K562 (cell line): ENCODE data around the gene SNX17. TPM values are rescaled to one million over a fixed set of nuclear protein-coding genes. Genes with fewer than 3 reads are reported as not detected.
A peak's percentile ranks its signal among the peaks of the same experiment; 100 is the strongest.

Experiments used
- CBX1 ChIP-seq: sonication (generic); IDR thresholded peaks from 2 replicates; pipeline ENCODE4 v1.6.1; 2016; ENCODE audit warnings: antibody characterized with exemption, low read depth, mild to moderate bottlenecking
- E2F3 ChIP-seq: fragments of 250-450 bp; sonication (Bioruptor Pico); IDR thresholded peaks from 2 replicates; pipeline ENCODE4 v1.4.0; 2020; ENCODE audit warnings: mild to moderate bottlenecking
- ESRRA ChIP-seq: fragments of 450-650 bp; IDR thresholded peaks from 2 replicates; pipeline ENCODE4 v1.6.1; 2014; ENCODE audit warnings: low read depth, mild to moderate bottlenecking, moderate library complexity, borderline replicate concordance
- GATAD2B ChIP-seq: fragments of 450-650 bp; IDR thresholded peaks from 2 replicates; pipeline ENCODE4 v1.6.1; 2017; ENCODE audit warnings: mild to moderate bottlenecking, borderline replicate concordance
- KDM1A ChIP-seq, 2 experiments: fragments of 450-650 bp; IDR thresholded peaks; 2 replicates each; pipeline ENCODE4 v1.6.1; 2016; ENCODE audit warnings: mild to moderate bottlenecking in 2 of 2
- MBD2 ChIP-seq: sonication (generic); IDR thresholded peaks from 2 replicates; pipeline ENCODE4 v1.6.1; 2016; ENCODE audit warnings: low read depth, borderline replicate concordance
- NR4A1 ChIP-seq, 2 experiments: fragments of 250-450 bp in 1 of 2; fragments of 450-650 bp in 1 of 2; sonication (Bioruptor Pico) in 1 of 2; IDR thresholded peaks; 2 replicates each; pipeline versions ENCODE4 v1.4.0 to v1.6.1; 2016 to 2020; ENCODE audit warnings: mild to moderate bottlenecking in 2 of 2, missing compliant biosample characterization in 1 of 2, missing genetic modification characterization in 1 of 2, moderate library complexity in 1 of 2
- PCBP1 ChIP-seq: fragments of 200-400 bp; formaldehyde crosslinking; IDR thresholded peaks from 2 replicates; pipeline ENCODE4 v1.6.1; 2018; ENCODE audit warnings: mild to moderate bottlenecking, low read depth, low read length; ENCODE audit not compliant: poor library complexity, severe bottlenecking
- POLR2H ChIP-seq: IDR thresholded peaks from 2 replicates; pipeline ENCODE4 v1.6.1; 2016; ENCODE audit warnings: missing genetic modification characterization, low read depth, mild to moderate bottlenecking, control low read depth, missing compliant biosample characterization, moderate library complexity
- STAG1 ChIP-seq: sonication (generic); formaldehyde crosslinking; IDR thresholded peaks from 2 replicates; pipeline ENCODE4 v1.5.0; 2020; ENCODE audit warnings: missing genetic modification reagents, borderline replicate concordance
- SUPT5H ChIP-seq: fragments of 450-650 bp; IDR thresholded peaks from 2 replicates; pipeline ENCODE4 v1.6.1; 2016
- TCF3 ChIP-seq: sonication (generic); formaldehyde crosslinking; IDR thresholded peaks from 2 replicates; pipeline ENCODE4 v1.4.0; 2020; ENCODE audit warnings: mild to moderate bottlenecking, missing genetic modification reagents
- ZBTB1 ChIP-seq: sonication (generic); formaldehyde crosslinking; IDR thresholded peaks from 2 replicates; pipeline ENCODE4 v1.8.1; 2023; ENCODE audit warnings: missing genetic modification reagents, low read depth, mild to moderate bottlenecking, borderline replicate concordance
- ZBTB17 ChIP-seq: fragments of 450-650 bp; formaldehyde crosslinking; IDR thresholded peaks from 2 replicates; pipeline ENCODE4 v1.4.0; 2020; ENCODE audit warnings: mild to moderate bottlenecking
- ZBTB33 ChIP-seq: sonication (generic); formaldehyde crosslinking; IDR thresholded peaks from 2 replicates; pipeline ENCODE4 v1.8.1; 2023; ENCODE audit warnings: mild to moderate bottlenecking, missing genetic modification reagents
- ZC3H11A ChIP-seq: IDR thresholded peaks from 2 replicates; pipeline ENCODE4 v1.6.1; 2012; ENCODE audit warnings: low read depth, low read length, improper control_type of control experiment
- ZKSCAN3 ChIP-seq: fragments of 250-450 bp; sonication (Bioruptor Pico); IDR thresholded peaks from 2 replicates; pipeline ENCODE4 v1.4.0; 2020
- ZNF124 ChIP-seq: sonication (generic); formaldehyde crosslinking; IDR thresholded peaks from 2 replicates; pipeline ENCODE4 v1.8.1; 2022; ENCODE audit warnings: missing genetic modification reagents
- ZNF24 ChIP-seq: fragments of 450-650 bp; IDR thresholded peaks from 2 replicates; pipeline ENCODE4 v1.6.1; 2016
- ZNF253 ChIP-seq: fragments of 250-450 bp; sonication (Bioruptor Pico); conservative IDR thresholded peaks from 2 replicates; pipeline ENCODE4 v1.6.1; 2021; ENCODE audit warnings: mild to moderate bottlenecking
- ZNF3 ChIP-seq: fragments of 250-450 bp; sonication (Bioruptor Pico); IDR thresholded peaks from 2 replicates; pipeline ENCODE4 v1.5.0; 2021; ENCODE audit warnings: mild to moderate bottlenecking, moderate library complexity
- ZNF644 ChIP-seq: fragments of 200-800 bp; sonication (Bioruptor generic); IDR thresholded peaks from 2 replicates; pipeline ENCODE4 v1.6.1; 2016; ENCODE audit warnings: low read depth, missing genetic modification characterization, missing compliant biosample characterization
- ZNF764 ChIP-seq: fragments of 250-450 bp; sonication (Bioruptor Pico); IDR thresholded peaks from 2 replicates; pipeline ENCODE4 v1.4.0; 2020; ENCODE audit warnings: low read depth, mild to moderate bottlenecking, moderate library complexity
- polyA plus RNA-seq, 8 experiments: library from polyadenylated mRNA; depleted of rRNA in 4 of 8; stranded (reverse) in 5 of 8; unstranded in 3 of 8; fragments of >200 nt; fragmentation: Nextera tagmentation in 2 of 8; fragmentation: Illumina TruSeq in 1 of 8; extraction: Ambion mirVana in 2 of 8; extraction: Trizol in 1 of 8; gene quantifications; 2 replicates each; pipeline versions ENCODE4 v1.2.1 to v1.2.3, GENCODE V29; 2011 to 2014; ENCODE audit warnings: inconsistent platforms in 1 of 8, missing spikeins in 1 of 8
- total RNA-seq, 7 experiments: library from RNA; depleted of rRNA in 6 of 7; stranded (reverse); fragments of >200 nt in 6 of 7; fragmentation: Illumina TruSeq in 2 of 7; extraction: Trizol in 2 of 7; gene quantifications; 2 replicates each; pipeline versions ENCODE4 v1.2.1 to v1.2.3, GENCODE V29; 2011 to 2021; ENCODE audit warnings: low replicate concordance in 1 of 7
- TF ChIP-seq, protein P1 (sequence below): fragments of 250-450 bp; sonication (Bioruptor Pico); IDR thresholded peaks from 2 replicates; pipeline ENCODE4 v1.5.0; 2020; ENCODE audit warnings: mild to moderate bottlenecking, borderline replicate concordance

Gene SNX17
- total and polyA plus RNA-seq, 9 of the 15 experiments (the other 6 are each of a cell fraction or from before 2014, with no cell fraction given), result 3.0 to 75.7 (median 54.6) TPM

DNA sequence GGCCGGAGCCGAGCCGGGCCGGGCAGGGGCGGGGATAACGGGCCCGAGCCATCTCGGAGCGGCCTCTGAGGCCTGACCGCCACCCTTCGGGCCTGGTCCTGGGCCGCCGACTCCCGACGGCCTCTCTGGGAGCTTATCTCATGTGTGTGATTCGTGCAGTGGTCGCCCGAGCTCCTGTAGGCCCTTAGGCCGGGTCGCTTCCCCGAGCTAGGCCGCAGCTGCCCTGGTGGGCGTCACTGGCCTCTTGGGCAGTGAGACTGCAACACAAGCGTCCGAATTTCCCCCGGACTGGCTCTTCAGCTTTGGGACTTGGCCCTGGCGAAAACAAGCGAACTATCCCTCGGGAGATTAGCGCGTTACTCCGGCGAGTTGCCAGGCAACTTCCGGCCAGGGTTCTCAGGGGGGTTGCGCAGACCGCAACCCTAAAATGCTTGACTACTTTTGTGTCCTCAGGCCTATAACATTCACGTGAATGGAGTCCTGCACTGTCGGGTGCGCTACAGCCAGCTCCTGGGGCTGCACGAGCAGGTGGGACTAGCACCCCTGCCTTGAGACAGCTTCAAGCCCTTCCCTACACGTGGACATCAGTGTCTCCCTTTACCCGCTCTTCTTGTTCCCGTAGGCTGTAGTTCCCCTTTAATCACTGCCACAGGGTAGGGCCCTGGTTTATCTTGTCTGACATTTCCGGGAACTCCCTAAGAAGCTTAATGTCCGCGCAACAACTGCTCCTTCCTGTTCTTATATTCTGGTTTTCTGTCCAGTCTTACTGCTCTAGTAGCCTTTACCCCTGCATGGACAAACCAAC lies 602 bp downstream of the SNX17 start (continued):
- TF ChIP-seq ZBTB33 (peak; percentile 31; the same call in 1 of the 2 replicates), ZNF124 (CRISPR knock-in tag) (no peak), TCF3 (CRISPR knock-in tag) (no peak), ZBTB1 (CRISPR knock-in tag) (0 out of 2 replicates have a peak, but pooled peaks have one; percentile 56), ZBTB17 (CRISPR knock-in tag) (0 out of 2 replicates have a peak, but pooled peaks have one; percentile 27), CBX1 (peak; percentile 9; the same call in 1 of the 2 replicates), E2F3 (CRISPR knock-in tag) (peak; percentile 70; the same call in 1 of the 2 replicates), ZNF3 (CRISPR knock-in tag) (no peak), ESRRA (peak; percentile 25; the same call in 1 of the 2 replicates), MBD2 (no peak), ZKSCAN3 (CRISPR knock-in tag) (no peak), ZNF764 (0 out of 2 replicates have a peak, but pooled peaks have one; percentile 33), PCBP1 (no peak), ZNF253 (CRISPR knock-in tag) (no peak), KDM1A (IDR thresholded peaks at IDR 0.05) (peak; percentile 20 to 36; a peak in 2 of 4 replicates), GATAD2B (no peak), ZNF24 (no peak), POLR2H (tag) (peak; percentile 10; the same call in 1 of the 2 replicates), NR4A1 (CRISPR knock-in tag; IDR thresholded peaks at IDR 0.05) (no peak), NR4A1 (tag; IDR thresholded peaks at IDR 0.05) (no peak), SUPT5H (no peak; the same call in 1 of the 2 replicates), ZC3H11A (no peak), ZNF644 (peak; percentile 84), STAG1 (no peak)
- TF ChIP-seq, protein P1, sequence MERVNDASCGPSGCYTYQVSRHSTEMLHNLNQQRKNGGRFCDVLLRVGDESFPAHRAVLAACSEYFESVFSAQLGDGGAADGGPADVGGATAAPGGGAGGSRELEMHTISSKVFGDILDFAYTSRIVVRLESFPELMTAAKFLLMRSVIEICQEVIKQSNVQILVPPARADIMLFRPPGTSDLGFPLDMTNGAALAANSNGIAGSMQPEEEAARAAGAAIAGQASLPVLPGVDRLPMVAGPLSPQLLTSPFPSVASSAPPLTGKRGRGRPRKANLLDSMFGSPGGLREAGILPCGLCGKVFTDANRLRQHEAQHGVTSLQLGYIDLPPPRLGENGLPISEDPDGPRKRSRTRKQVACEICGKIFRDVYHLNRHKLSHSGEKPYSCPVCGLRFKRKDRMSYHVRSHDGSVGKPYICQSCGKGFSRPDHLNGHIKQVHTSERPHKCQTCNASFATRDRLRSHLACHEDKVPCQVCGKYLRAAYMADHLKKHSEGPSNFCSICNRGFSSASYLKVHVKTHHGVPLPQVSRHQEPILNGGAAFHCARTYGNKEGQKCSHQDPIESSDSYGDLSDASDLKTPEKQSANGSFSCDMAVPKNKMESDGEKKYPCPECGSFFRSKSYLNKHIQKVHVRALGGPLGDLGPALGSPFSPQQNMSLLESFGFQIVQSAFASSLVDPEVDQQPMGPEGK (CRISPR knock-in tag), result no peak
